HG02571 (cell line): ENCODE results near the gene PLA2G2C.
"Not testable (repeated sequence)": the region's sequence is repeated elsewhere in the genome, so short reads cannot be mapped to it uniquely, and the experiment has no call there.

Source experiments
- ATAC-seq: cut with Tn5 transposase; IDR thresholded peaks from one replicate; pipeline ENCODE4 v1.9.1; 2021; ENCODE audit warnings: mild to moderate bottlenecking, moderate library complexity; ENCODE audit not compliant: unreplicated experiment

PLA2G2C gene

DNA sequence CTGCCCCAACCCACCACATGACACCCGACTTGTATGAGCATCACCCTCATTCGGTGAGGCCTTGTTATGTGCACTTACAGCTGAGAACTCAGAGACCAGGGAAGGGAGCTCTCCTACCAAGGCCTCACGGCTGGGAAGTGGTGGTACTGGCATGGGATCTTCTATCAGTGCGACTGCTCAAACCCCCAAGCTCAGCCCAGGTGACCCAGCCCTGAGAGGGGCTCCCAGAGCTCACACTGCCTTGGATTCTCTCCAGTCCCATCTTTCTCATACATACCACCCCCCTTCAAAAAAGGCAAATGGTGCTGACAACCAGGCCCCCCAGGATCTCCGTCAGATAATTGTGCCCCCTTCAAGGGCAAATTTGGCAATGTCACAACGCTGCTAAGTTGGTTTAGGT, 48.0 kb downstream of the PLA2G2C start:
- no peak for ATAC-seq

DNA sequence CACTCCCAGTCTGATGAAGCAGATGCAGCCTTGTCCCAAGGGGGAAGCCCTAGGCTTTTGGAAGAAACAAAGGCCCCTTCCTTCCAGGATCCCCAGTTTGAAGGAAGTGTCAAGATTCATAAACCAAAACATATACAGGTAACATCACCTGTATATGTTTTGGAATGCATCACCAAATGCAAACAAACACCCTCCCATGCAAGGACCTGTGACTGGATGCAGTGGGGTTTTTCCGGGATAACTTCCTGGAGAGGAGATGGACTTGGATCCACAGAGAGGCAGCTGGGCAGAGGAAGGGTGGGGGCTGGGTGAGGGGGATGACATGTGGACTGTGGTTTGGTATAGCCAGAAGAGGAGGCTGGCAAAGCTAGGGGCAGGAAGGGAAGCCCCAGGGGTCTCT, 48.7 kb downstream of the PLA2G2C start:
- ATAC-seq: no peak

DNA sequence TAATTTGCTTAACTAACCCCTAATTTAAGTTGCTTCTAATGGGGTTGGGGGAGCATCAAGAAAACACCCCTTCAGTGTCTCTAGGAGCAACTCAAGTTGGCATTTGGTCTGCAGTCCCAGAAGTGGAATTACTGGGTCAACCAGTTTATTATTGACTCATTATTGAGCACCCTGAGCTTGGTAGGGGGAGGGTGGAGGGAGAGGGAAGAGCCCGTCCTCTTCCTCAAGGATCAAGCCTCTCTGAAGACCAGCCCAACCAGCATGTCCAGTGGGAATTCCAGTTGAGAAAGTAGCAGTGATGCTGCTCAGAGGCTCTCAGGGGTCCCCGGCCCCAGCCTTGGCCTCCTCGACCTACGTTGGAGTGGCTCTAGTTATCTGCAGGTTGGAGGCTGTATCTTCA, 49.3 kb downstream of the PLA2G2C start:
- no peak for ATAC-seq

DNA sequence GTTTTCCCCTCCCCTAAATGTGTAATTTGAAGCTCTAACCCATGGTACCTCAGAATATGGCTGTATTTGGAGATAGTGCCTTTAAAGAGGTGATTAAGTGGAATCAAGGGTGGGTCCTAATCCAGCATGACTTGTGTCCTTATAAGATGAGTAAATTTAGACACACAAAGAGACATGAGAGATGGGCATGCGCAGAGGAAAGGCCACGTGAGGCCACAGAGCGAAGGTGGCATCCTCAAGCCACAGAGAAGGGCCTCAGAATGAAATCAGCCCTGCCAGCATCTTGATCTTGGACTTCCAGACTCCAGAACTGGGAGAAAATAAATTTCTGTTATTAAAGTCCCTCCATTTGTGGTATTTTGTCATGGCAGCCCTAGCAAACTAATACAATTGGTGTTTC, 50.1 kb downstream of the PLA2G2C start:
- no peak for ATAC-seq

DNA sequence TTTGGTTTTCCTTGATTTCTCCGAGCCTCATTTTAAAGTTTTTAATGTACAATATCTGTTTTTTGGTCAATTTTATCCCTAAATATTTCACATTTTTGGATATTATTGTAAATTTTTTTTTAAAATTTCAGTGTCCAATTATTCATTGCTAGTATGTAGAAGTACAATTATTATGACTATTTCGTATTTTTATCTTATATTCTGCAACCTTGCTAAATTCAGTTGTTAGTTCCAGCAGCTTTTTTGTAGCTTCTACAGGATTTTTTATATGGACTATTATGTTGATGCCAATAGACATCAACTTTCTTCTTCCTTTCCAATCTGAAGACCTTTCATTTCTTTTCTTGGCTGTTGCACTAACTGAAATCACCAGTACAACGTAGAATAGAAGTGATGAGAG, 51.3 kb downstream of the PLA2G2C start:
- ATAC-seq: no peak

- ATAC-seq: not testable (repeated sequence)
These were observed 55.8 kb downstream of the PLA2G2C start for GRCh38 chr1:20130518-20130917.

DNA sequence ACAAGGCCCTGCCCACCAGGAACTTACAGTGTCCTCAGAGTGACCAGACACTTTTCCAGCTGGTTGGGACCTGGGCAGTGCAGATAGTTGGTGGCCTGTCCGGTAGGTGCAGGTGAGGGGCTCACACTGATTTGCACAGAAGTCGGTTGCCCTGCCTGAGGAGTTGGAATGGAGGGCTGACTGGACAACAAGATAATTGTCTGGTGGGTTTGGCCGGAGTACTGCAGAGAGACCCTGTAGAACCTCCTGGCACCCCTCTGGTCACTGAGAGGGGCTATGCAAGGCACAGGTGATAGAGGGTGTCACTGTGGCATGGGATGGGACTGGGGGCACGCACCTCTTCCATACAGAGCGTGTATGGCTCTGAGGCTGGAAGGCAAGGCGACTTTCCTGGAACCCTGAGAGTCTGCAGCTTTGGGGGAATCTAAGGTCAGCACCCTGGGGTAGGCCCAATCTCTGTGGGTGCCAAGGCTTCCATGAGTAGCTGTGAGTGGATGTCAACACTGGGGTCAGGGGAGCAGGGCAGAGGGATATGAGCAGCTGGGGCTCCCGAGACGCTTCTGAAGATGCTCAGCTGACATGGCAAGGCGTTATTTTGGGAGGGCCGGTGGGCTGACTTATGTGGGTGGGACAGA, 59.4 kb downstream of the PLA2G2C start:
- ATAC-seq: no peak

- ATAC-seq: no peak
These were observed 60.1 kb downstream of the PLA2G2C start for GRCh38 chr1:20126041-20126805.

DNA sequence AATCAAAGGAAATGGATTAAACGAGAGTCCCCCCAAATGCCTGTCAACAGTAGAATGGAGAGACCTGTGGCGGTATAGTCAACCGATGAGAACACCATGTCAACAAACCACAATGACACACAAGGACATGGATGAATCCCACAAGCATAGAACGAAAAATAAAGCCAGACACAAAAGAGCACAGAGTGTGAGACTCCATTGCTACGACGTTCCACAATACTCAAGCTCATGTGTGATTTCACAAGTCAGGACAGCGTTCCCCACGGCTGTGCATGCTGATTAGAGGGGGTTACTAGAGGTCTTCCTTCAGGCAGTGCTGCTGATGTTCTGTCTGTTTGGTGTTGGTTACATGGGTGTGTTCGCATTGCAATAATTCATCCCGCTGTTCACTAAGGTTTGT, 61.2 kb downstream of the PLA2G2C start:
- no peak for ATAC-seq

GRCh38 chr1:20124456-20125057, 61.8 kb downstream of the PLA2G2C start:
- no peak for ATAC-seq

- no peak for ATAC-seq
These were observed 62.4 kb downstream of the PLA2G2C start for GRCh38 chr1:20123722-20124455.

GRCh38 chr1:20120796-20121195, 65.5 kb downstream of the PLA2G2C start:
- no peak for ATAC-seq

DNA sequence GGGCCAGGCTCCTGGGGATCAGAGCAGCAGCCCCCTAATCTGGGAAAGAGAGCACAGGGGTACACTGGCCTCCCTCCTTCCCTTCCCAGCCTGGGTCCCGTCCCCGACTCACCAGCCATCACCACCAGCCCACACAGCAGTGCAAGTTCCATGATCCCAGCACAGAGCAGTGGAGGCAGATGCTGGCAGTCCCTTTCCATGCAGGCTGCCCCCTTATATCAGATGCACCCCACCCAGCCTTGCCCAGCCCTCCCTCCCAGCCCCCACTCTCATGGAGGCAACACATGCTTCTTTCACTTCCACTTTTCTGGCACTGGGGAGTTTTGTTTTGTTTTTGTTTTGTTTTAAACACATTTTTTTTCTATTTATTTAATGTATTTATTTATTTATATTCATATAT, 67.0 kb downstream of the PLA2G2C start, which contains the start of gene PLA2G2D:
PLA2G2D (minus strand) TSS at position 190 of the 400 bp plus-strand sequence; CDS start at position 152, 38 bp downstream.
- no peak for ATAC-seq

DNA sequence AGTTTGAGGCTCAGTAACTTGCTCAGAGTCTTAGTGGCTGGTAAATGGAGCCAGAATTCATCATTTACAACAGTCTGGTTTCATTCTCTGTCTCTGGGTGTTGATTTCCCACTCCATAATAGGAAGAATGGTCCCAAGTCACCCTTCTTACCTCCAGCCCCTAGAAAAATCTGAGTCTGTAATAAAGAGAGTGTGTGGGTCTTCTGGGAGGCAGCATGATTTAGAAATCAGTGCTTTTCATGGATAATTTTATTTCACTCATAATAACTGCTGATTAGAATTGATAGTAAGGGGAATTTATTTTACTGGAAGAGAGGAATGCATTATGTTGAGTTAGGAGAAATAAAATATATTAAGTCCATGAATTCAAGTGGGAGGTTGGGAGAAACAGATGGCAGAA, 69.1 kb downstream of the PLA2G2C start:
- ATAC-seq: no peak

- ATAC-seq: no peak
These were observed 70.4 kb downstream of the PLA2G2C start for GRCh38 chr1:20115916-20116315.

- ATAC-seq: no peak
These were observed 70.8 kb downstream of the PLA2G2C start for GRCh38 chr1:20115479-20115878.

GRCh38 chr1:20114021-20114648, 72.2 kb downstream of the PLA2G2C start:
- no peak for ATAC-seq
